Fibroblast of mammary gland (primary cell): ENCODE data around the gene TIPRL.

ENCODE experiments used
- DNase-seq: peaks from one replicate; pipeline ENCODE4 v3.0.0-alpha.2; 2010; ENCODE audit warnings: low read depth
- H3K4me3 ChIP-seq: 2 replicates; pipeline ENCODE4 v1.5.1; 2011; ENCODE audit warnings: low read depth, mild to moderate bottlenecking, low read length, moderate library complexity; ENCODE audit not compliant: control insufficient read depth
- CTCF ChIP-seq: conservative IDR thresholded peaks from 2 replicates; pipeline ENCODE4 v1.5.1; 2011; ENCODE audit warnings: low read depth, low read length, inconsistent platforms; ENCODE audit not compliant: control insufficient read depth, insufficient read depth

Gene TIPRL

GRCh38 chr1:168243636-168244212, 65.0 kb downstream of the TIPRL start:
- H3K4me3 ChIP-seq = no peak overlapping the region
- TF ChIP-seq CTCF = no peak

DNA sequence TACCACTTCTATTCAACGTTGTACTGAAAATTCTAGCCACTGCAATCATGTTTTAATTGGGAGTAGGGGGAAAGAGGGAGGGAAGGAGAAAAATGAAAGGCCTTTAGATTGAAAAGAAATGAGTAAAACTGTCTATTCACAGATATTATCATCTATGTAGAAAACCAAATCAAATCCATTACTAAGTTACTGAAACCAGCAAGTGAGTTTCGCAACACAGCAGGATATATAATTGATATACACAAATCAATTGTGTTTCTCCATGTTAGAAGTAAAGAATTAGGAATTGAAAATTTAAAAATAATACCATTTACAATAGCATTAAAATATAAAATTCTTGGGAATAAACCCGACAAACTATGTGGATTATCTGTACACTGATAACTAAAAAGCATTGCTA, 66.3 kb downstream of the TIPRL start:
- no peak for TF ChIP-seq CTCF
- H3K4me3 ChIP-seq = no peak overlapping the region
- DNase-seq = no peak

More at GRCh38 chr1:168243636-168244212, 65.0 kb downstream of the TIPRL start:
- DNase-seq = no peak

- no peak for TF ChIP-seq CTCF
- DNase-seq = no peak
- H3K4me3 ChIP-seq = no peak overlapping the region
These were observed 67.7 kb downstream of the TIPRL start for GRCh38 chr1:168246506-168246905.
